GM12872 (cell line): ENCODE results near the gene PDXK.

Experiments
- CTCF ChIP-seq: IDR thresholded peaks from 3 replicates; pipeline ENCODE4 v1.5.1; 2011; ENCODE audit warnings: low read depth, mild to moderate bottlenecking, low read length, moderate library complexity; ENCODE audit not compliant: insufficient read depth

PDXK gene

GRCh38 chr21:43718872-43719747, at the start of gene PDXK:
TSS of gene PDXK (plus strand) at chr21:43719129. CDS start at chr21:43719295, 166 bp downstream.
- peak; percentile 30; the same call in 1 of the 3 replicates for TF ChIP-seq CTCF

GRCh38 chr21:43669828-43670605, 48.9 kb upstream of the PDXK start:
- no peak for TF ChIP-seq CTCF

- no peak for TF ChIP-seq CTCF
Measured at GRCh38 chr21:43675871-43676270, 43.1 kb upstream of the PDXK start.

GRCh38 chr21:43676391-43676790, 42.5 kb upstream of the PDXK start:
- no peak for TF ChIP-seq CTCF

GRCh38 chr21:43679951-43680350, 39.0 kb upstream of the PDXK start:
- TF ChIP-seq CTCF, result no peak

- no peak for TF ChIP-seq CTCF
Measured at GRCh38 chr21:43681650-43682049, 37.3 kb upstream of the PDXK start.

GRCh38 chr21:43684424-43684823, 34.5 kb upstream of the PDXK start:
- TF ChIP-seq CTCF, result no peak
